Endothelial cell of umbilical vein (primary cell): ENCODE measurements around the gene ECE2.

Experiments used
- CTCF ChIP-seq, 2 donors: IDR thresholded peaks; 1 replicate in 1 of 2; 2 replicates in 1 of 2; pipeline ENCODE4 v1.5.1; 2011; ENCODE audit warnings: low read length in 2 of 2, mild to moderate bottlenecking in 2 of 2, moderate library complexity in 2 of 2, control low read depth in 1 of 2, inconsistent platforms in 1 of 2, low read depth in 1 of 2; ENCODE audit not compliant: insufficient read depth in 1 of 2; ENCODE audit errors: extremely low read depth in 1 of 2
- EZH2 ChIP-seq: IDR thresholded peaks from 2 replicates; pipeline ENCODE4 v1.6.1; 2012; ENCODE audit warnings: borderline replicate concordance, low read depth, mild to moderate bottlenecking, moderate library complexity, low read length, inconsistent platforms; ENCODE audit not compliant: severe bottlenecking
- FOS ChIP-seq: IDR thresholded peaks from 2 replicates; pipeline ENCODE4 v1.6.1; 2011; ENCODE audit warnings: mild to moderate bottlenecking, low read length, moderate library complexity, borderline replicate concordance; ENCODE audit not compliant: insufficient read depth
- JUN ChIP-seq: IDR thresholded peaks from 2 replicates; pipeline ENCODE4 v1.6.1; 2011; ENCODE audit warnings: borderline replicate concordance, low read depth; ENCODE audit not compliant: insufficient read length, insufficient read depth
- MYC ChIP-seq: IDR thresholded peaks from one replicate; pipeline ENCODE4 v1.6.1; 2011; ENCODE audit warnings: mild to moderate bottlenecking, low read depth, low read length
- POLR2A ChIP-seq: IDR thresholded peaks from 2 replicates; pipeline ENCODE4 v1.6.1; 2012; ENCODE audit warnings: low read depth, mild to moderate bottlenecking, control low read depth, low read length
- POLR2AphosphoS5 ChIP-seq: IDR thresholded peaks from 2 replicates; pipeline ENCODE4 v1.6.1; 2012; ENCODE audit warnings: low read depth, mild to moderate bottlenecking, control low read depth, low read length, moderate library complexity; ENCODE audit not compliant: insufficient read depth
- TF ChIP-seq, protein P1 (sequence below): IDR thresholded peaks from 2 replicates; pipeline ENCODE4 v1.6.1; 2011; ENCODE audit not compliant: insufficient read depth, insufficient read length

GRCh38 chr3:184249412-184250166 is 26.2 kb upstream of the ECE2 start, which contains the start of gene EEF1AKMT4:
- peak; percentile 22 to 47 for TF ChIP-seq CTCF (IDR thresholded peaks at IDR 0.05; ENCODE audit: extremely low read depth in 1 of 2, insufficient read depth in 1 of 2, low read depth in 1 of 2, low read length in 2 of 2)
- TF ChIP-seq POLR2AphosphoS5: peak; percentile 58
- no peak for TF ChIP-seq EZH2
- no peak for TF ChIP-seq POLR2A
- TF ChIP-seq, protein P1, sequence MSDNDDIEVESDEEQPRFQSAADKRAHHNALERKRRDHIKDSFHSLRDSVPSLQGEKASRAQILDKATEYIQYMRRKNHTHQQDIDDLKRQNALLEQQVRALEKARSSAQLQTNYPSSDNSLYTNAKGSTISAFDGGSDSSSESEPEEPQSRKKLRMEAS: peak; percentile 98
- peak; percentile 79 for TF ChIP-seq MYC
- no peak for TF ChIP-seq FOS
- no peak for TF ChIP-seq JUN
